ENCODE data around the gene MCTP2.

The MCTP2 gene

GRCh38 chr15:94432279-94432678, 200.9 kb downstream of the MCTP2 start:
- Mint-ChIP-seq H3K4me3 (no peak overlapping the region), H3K36me3 (ENCODE audit: low read depth) (no peaks in the 10 kb centered on the region), H3K4me1 (no peaks in the 10 kb centered on the region), H3K27ac (no peak overlapping the region), H3K9me3 (no peaks in the 10 kb centered on the region), H3K27me3 (ENCODE audit: low read depth) (no peaks in the 10 kb centered on the region)
- no peak for TF ChIP-seq CTCF (IDR thresholded peaks at IDR 0.05; ENCODE audit: unreplicated experiment in 3 of 3)

GRCh38 chr15:94439158-94439557, 207.8 kb downstream of the MCTP2 start:
- Mint-ChIP-seq H3K4me3 (no peak overlapping the region), H3K27ac (no peak overlapping the region), H3K9me3 (no peaks in the 10 kb centered on the region), H3K36me3 (ENCODE audit: low read depth) (no peaks in the 10 kb centered on the region), H3K4me1 (peaks cover 19% of the 10 kb centered on the region), H3K27me3 (ENCODE audit: low read depth) (no peaks in the 10 kb centered on the region)
- TF ChIP-seq CTCF (IDR thresholded peaks at IDR 0.05; ENCODE audit: unreplicated experiment in 3 of 3), result no peak

GRCh38 chr15:94441760-94442159, 210.4 kb downstream of the MCTP2 start:
- Mint-ChIP-seq H3K4me1 (peaks cover 19% of the 10 kb centered on the region), H3K27ac (peak overlapping the region; percentile 52 to 71 (median 64)), H3K27me3 (ENCODE audit: low read depth) (no peaks in the 10 kb centered on the region), H3K36me3 (ENCODE audit: low read depth) (no peaks in the 10 kb centered on the region), H3K9me3 (no peaks in the 10 kb centered on the region), H3K4me3 (no peak overlapping the region)
- TF ChIP-seq CTCF (IDR thresholded peaks at IDR 0.05; ENCODE audit: unreplicated experiment in 3 of 3), result no peak

- no peaks in the 10 kb centered on the region for H3K36me3 Mint-ChIP-seq (ENCODE audit: low read depth)
- TF ChIP-seq CTCF (IDR thresholded peaks at IDR 0.05; ENCODE audit: unreplicated experiment in 3 of 3), result no peak
- H3K4me3 Mint-ChIP-seq, result no peak overlapping the region
- H3K27ac Mint-ChIP-seq, result peak overlapping the region; percentile 52 to 71 (median 64)
- no peaks in the 10 kb centered on the region for H3K27me3 Mint-ChIP-seq (ENCODE audit: low read depth)
- H3K9me3 Mint-ChIP-seq, result no peaks in the 10 kb centered on the region
- H3K4me1 Mint-ChIP-seq, result peaks cover 19% of the 10 kb centered on the region
Measured at GRCh38 chr15:94442480-94442879, 211.1 kb downstream of the MCTP2 start.

- peak overlapping the region; percentile 27 to 71 (median 57) for H3K27ac Mint-ChIP-seq
- no peaks in the 10 kb centered on the region for H3K36me3 Mint-ChIP-seq (ENCODE audit: low read depth)
- H3K9me3 Mint-ChIP-seq, result no peaks in the 10 kb centered on the region
- H3K27me3 Mint-ChIP-seq (ENCODE audit: low read depth), result no peaks in the 10 kb centered on the region
- H3K4me3 Mint-ChIP-seq, result no peak overlapping the region
- TF ChIP-seq CTCF (IDR thresholded peaks at IDR 0.05; ENCODE audit: unreplicated experiment in 3 of 3), result no peak
- peaks cover 19% of the 10 kb centered on the region for H3K4me1 Mint-ChIP-seq
Measured at GRCh38 chr15:94443186-94443585, 211.8 kb downstream of the MCTP2 start.

- TF ChIP-seq CTCF (IDR thresholded peaks at IDR 0.05; ENCODE audit: unreplicated experiment in 3 of 3), result no peak
- no peaks in the 10 kb centered on the region for H3K27me3 Mint-ChIP-seq (ENCODE audit: low read depth)
Measured at GRCh38 chr15:94445566-94446160, 214.3 kb downstream of the MCTP2 start.

More at GRCh38 chr15:94445566-94446160, 214.3 kb downstream of the MCTP2 start:
- Mint-ChIP-seq H3K4me3 (no peak overlapping the region), H3K9me3 (no peaks in the 10 kb centered on the region), H3K4me1 (peaks cover 19% of the 10 kb centered on the region), H3K27ac (no peak overlapping the region), H3K36me3 (ENCODE audit: low read depth) (no peaks in the 10 kb centered on the region)

All from nephron (organoid).